A549 treated with GW870086 at 1 μM for 4 hours (cell line): Measurements from ENCODE around the gene TBC1D2B. TPM values are rescaled to one million over a fixed set of nuclear protein-coding genes. Genes with fewer than 3 reads are reported as not detected.

Experiments used
- total RNA-seq: library from RNA; stranded (reverse); fragments of 200-300 nt; extraction: Qiagen RNA extraction; gene quantifications from 5 replicates; pipeline ENCODE4 v1.2.3, GENCODE V29; 2022; ENCODE audit warnings: low read depth

TBC1D2B gene
- total RNA-seq: 13.2 to 16.0 TPM (median 14.6 TPM) in 5 replicates

GRCh38 chr15:78077053-78077870 is at the start of gene TBC1D2B:
Gene TBC1D2B, minus strand, starts transcription at chr15:78077711. Its CDS starts 59 bp downstream, at chr15:78077652.

DNA sequence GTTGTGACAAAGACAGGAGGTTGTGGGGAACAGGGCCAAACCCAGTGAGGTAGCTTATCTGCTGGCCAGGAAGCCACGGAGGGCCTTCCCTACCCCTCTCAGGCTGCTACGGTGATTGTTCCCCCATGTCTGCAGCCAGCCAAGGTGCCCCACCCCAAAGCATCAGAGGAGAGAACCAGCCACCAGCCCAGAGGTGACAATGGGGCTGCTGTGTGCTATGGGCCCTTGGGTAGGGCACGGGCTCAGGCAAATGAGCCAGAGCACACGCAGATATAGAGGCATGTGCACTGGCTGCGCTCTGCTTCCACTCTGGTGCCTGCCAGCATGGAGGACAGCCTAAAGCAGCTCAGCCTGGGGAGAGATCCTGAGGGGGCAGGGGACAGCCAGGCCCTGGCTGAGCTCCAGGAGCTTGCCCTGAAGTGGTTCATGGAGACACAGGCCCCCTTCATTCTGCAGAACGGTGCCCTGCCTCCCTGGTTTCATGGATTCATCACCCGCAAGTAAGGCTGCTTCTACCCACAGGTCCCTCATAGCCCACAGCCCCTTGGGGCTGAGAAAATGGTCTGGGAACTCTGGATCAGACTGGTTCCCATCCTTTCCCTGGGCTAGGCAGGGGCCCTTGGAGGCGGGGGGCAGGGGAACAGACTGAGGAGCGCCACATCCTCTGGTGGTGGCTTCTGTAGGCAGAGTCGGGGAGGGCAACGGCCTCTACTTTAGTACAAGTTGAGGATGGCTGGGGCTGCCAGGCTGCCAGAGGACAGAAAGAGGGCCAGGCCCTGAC is 14.9 kb upstream of the TBC1D2B start, which contains the start of gene SH2D7:
SH2D7 (plus strand) TSS at position 301 of the 781 bp plus-strand sequence; CDS start at position 325, 24 bp downstream.

Other genes with a start within 250 kb of the TBC1D2B start
- gene SH2D7, start 14.8 kb upstream of the TBC1D2B start, total RNA-seq: not detected in 5 replicates
- 22.9 to 30.2 TPM (median 28.6 TPM) in 5 replicates for gene CIB2, start 53.7 kb upstream of the TBC1D2B start, total RNA-seq
- gene IDH3A, start 71.7 kb upstream of the TBC1D2B start, total RNA-seq: 60.6 to 101 TPM (median 67.4 TPM) in 5 replicates
- gene ACSBG1, start 156.9 kb upstream of the TBC1D2B start, total RNA-seq: 0.17 to 0.59 TPM (median 0.31 TPM) in 5 replicates
- gene DNAJA4, start 186.9 kb upstream of the TBC1D2B start, total RNA-seq: 0.08 TPM in 1 of 5 replicates, not detected in the others
- 77.4 to 115 TPM (median 86.8 TPM) in 5 replicates for gene SKIC8, start 221.9 kb upstream of the TBC1D2B start, total RNA-seq